ENCODE results near the gene ADAMTSL3.

Gene ADAMTSL3

DNA sequence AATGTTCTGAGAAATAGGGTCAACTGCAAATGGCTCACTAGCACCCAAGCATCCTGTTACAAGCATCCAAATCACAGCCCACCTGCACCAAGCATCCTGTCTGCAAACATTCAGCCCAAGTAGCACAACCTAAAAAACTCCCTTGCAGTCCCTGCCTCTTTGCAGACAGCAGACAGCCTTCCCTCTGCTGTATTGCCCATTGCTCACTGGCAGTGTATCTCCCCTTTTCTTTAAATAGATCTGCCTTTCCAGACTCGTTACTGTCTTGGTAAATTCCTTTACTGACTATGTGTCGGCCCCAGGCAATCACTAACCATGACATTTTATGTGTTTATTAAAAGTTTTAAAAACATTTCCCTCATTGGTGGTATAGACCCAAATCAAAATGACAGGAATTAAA is 155.4 kb downstream of the ADAMTSL3 start:
- H3K9ac ChIP-seq (ENCODE audit: low read length), result no peak overlapping the region
- no peak overlapping the region for H3K27ac ChIP-seq (ENCODE audit: low read length)
- peaks cover 6% of the 10 kb centered on the region for H3K9me3 ChIP-seq (ENCODE audit: control insufficient read depth, low read depth, low read length)
- H3K36me3 ChIP-seq (ENCODE audit: control insufficient read depth, low read depth, low read length), result no peaks in the 10 kb centered on the region
- no peak overlapping the region for H3K4me3 ChIP-seq (ENCODE audit: low read length)
- H3K4me1 ChIP-seq (ENCODE audit: control insufficient read depth, low read depth, low read length), result no peaks in the 10 kb centered on the region
- H3K27me3 ChIP-seq (ENCODE audit: control insufficient read depth, insufficient read depth, low read length), result no peaks in the 10 kb centered on the region

DNA sequence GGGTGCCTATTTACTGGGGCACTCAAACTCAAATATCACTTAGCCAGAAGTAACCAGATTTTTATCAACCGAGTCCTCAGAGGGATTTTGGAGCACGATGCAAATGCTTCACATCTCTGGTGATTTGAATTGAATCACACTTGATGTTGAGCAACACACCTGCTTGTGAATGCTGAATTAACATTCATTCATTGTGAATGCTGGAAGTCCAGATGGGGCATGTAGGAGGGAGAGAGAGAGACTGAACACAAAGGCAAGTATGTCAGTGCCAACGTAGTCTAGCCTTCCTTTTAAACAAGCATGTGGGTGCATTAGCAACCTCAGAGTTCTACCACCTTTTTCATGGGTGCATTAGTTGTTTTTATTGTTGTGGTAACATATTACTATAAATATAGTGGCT is 156.2 kb downstream of the ADAMTSL3 start:
- no peaks in the 10 kb centered on the region for H3K36me3 ChIP-seq (ENCODE audit: control insufficient read depth, low read depth, low read length)
- no peak overlapping the region for H3K9ac ChIP-seq (ENCODE audit: low read length)
- peaks cover 6% of the 10 kb centered on the region for H3K9me3 ChIP-seq (ENCODE audit: control insufficient read depth, low read depth, low read length)
- no peaks in the 10 kb centered on the region for H3K27me3 ChIP-seq (ENCODE audit: control insufficient read depth, insufficient read depth, low read length)
- no peak overlapping the region for H3K4me3 ChIP-seq (ENCODE audit: low read length)
- no peak overlapping the region for H3K27ac ChIP-seq (ENCODE audit: low read length)
- no peaks in the 10 kb centered on the region for H3K4me1 ChIP-seq (ENCODE audit: control insufficient read depth, low read depth, low read length)

DNA sequence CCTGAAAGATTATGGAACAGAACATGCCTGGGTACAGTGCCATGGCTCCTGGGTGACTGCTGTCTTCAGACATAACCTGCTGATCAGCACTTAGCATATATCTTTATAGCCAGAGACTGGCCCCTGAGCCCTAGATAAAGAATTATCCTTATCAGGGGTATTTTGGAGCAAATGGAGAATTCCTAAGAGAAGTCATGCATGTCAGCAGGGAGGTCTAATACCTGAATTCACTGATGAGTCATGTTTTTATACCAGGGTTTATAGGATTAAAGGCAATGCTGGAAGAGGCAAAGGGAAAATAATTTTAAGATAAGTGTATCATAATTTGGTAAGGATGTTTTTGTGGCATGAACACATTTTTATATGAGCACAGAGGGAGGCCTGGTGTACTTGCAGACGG is 159.8 kb downstream of the ADAMTSL3 start:
- Histone ChIP-seq H3K9me3 (ENCODE audit: control insufficient read depth, low read depth, low read length) (no peaks in the 10 kb centered on the region), H3K36me3 (ENCODE audit: control insufficient read depth, low read depth, low read length) (no peaks in the 10 kb centered on the region), H3K9ac (ENCODE audit: low read length) (no peak overlapping the region), H3K27ac (ENCODE audit: low read length) (no peak overlapping the region), H3K4me1 (ENCODE audit: control insufficient read depth, low read depth, low read length) (no peaks in the 10 kb centered on the region), H3K4me3 (ENCODE audit: low read length) (no peak overlapping the region), H3K27me3 (ENCODE audit: control insufficient read depth, insufficient read depth, low read length) (no peaks in the 10 kb centered on the region)

DNA sequence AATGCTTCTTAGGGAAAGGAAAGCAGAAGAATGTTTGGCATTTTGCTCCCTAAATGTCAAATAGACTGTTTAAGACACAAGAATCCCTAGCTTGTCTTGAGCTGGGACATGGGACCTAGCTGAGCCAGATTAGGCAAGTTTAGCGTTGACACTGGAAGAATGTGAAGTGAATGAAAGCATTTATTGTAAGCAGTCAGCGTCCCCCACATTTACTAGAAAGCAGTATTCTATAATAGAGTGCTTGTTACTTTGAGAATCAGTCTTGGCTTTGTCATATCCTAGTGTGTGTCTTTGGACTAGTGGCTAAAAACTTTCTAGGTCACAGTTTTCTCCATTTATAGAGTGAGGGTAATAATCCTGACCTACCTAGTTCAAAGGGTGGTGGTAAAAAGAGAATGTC is 161.6 kb downstream of the ADAMTSL3 start:
- H3K36me3 ChIP-seq (ENCODE audit: control insufficient read depth, low read depth, low read length), result no peaks in the 10 kb centered on the region
- no peak overlapping the region for H3K4me3 ChIP-seq (ENCODE audit: low read length)
- no peaks in the 10 kb centered on the region for H3K4me1 ChIP-seq (ENCODE audit: control insufficient read depth, low read depth, low read length)
- no peak overlapping the region for H3K27ac ChIP-seq (ENCODE audit: low read length)
- no peak overlapping the region for H3K9ac ChIP-seq (ENCODE audit: low read length)
- no peaks in the 10 kb centered on the region for H3K27me3 ChIP-seq (ENCODE audit: control insufficient read depth, insufficient read depth, low read length)
- H3K9me3 ChIP-seq (ENCODE audit: control insufficient read depth, low read depth, low read length), result no peaks in the 10 kb centered on the region

DNA sequence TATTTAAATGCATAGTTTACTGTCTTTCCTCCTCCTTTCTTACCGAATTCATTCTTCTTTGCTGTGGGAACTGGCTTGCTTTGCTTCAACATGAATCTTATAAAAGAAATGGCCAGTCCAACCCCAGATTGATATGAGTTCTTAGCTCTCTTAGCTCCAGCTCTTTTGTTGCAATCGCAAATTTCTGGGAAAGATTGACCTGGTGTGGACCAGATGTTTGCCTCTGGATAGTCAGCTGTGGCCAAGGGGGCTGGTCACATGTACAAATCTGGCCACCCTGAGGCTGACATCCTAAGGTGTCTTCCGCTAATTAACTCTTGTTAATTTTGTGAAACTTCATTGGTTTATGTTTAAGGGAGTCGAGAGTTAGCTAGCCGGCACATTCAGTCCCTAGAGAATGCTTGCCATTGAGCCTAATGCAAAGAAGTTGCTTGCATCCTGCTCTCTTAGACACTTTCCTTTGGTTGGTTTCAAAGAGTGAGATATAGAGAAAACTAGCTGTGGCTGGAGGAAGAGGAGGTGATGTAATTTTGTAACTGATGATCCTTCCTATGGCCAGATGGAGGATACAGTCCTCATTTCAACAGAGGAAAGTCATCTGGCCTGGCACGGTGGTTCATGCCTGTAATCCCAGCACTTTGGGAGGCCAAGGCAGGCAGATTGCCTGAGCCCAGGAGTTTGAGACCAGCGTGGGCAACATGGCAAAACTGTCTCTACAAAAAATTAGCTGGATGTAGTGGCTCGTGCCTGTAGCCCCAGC is 162.4 kb downstream of the ADAMTSL3 start:
- Histone ChIP-seq H3K4me1 (ENCODE audit: control insufficient read depth, low read depth, low read length) (no peaks in the 10 kb centered on the region), H3K36me3 (ENCODE audit: control insufficient read depth, low read depth, low read length) (no peaks in the 10 kb centered on the region), H3K27me3 (ENCODE audit: control insufficient read depth, insufficient read depth, low read length) (no peaks in the 10 kb centered on the region)

DNA sequence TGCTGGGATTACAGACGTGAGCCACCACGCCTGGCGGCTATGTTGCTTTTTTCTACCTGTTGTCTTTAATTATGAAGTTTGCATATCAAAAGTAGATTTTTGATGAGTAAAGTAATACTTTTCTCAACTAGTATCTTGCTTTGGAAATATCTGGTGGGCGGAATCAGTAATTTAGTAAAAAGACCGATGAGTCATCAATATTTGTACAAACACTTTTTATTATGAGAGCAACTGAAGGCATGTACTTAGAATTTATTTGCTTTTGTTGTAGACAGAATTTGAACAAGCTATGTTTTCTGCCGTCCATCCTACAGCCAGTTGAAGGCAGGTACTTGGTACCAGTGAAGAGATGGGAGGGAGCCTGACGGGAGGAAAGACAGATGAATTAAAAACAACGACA is 164.7 kb downstream of the ADAMTSL3 start:
- H3K27me3 ChIP-seq (ENCODE audit: control insufficient read depth, insufficient read depth, low read length), result no peaks in the 10 kb centered on the region
- no peaks in the 10 kb centered on the region for H3K36me3 ChIP-seq (ENCODE audit: control insufficient read depth, low read depth, low read length)
- H3K9ac ChIP-seq (ENCODE audit: low read length), result no peak overlapping the region
- H3K4me3 ChIP-seq (ENCODE audit: low read length), result no peak overlapping the region
- H3K4me1 ChIP-seq (ENCODE audit: control insufficient read depth, low read depth, low read length), result no peaks in the 10 kb centered on the region
- H3K27ac ChIP-seq (ENCODE audit: low read length), result no peak overlapping the region
- no peaks in the 10 kb centered on the region for H3K9me3 ChIP-seq (ENCODE audit: control insufficient read depth, low read depth, low read length)

More for the DNA sequence above, 162.4 kb downstream of the ADAMTSL3 start:
- Histone ChIP-seq H3K9ac (ENCODE audit: low read length) (no peak overlapping the region), H3K4me3 (ENCODE audit: low read length) (no peak overlapping the region), H3K9me3 (ENCODE audit: control insufficient read depth, low read depth, low read length) (no peaks in the 10 kb centered on the region), H3K27ac (ENCODE audit: low read length) (no peak overlapping the region)

DNA sequence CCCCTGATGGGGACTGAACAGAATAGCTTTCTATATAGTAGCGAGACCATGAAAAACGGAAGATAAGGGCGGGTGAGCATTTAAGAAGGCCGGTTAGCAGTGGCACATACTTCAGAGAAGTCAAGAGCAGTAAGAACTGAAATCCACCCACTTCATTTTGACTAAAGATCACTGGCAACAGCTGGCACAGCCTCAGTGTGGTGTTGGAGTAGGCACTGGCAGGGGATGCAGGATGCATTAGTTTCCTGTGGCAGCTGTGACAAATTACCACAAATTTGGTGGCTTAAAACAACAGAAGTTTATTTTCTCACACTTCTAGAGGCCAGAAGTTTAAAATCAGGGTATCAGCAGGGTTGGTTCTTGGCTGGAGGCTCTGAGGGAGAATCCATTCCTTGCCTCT is 176.5 kb downstream of the ADAMTSL3 start:
- H3K27me3 ChIP-seq (ENCODE audit: control insufficient read depth, insufficient read depth, low read length), result no peaks in the 10 kb centered on the region
- H3K9me3 ChIP-seq (ENCODE audit: control insufficient read depth, low read depth, low read length), result no peaks in the 10 kb centered on the region
- H3K36me3 ChIP-seq (ENCODE audit: control insufficient read depth, low read depth, low read length), result no peaks in the 10 kb centered on the region
- no peak overlapping the region for H3K9ac ChIP-seq (ENCODE audit: low read length)
- H3K4me1 ChIP-seq (ENCODE audit: control insufficient read depth, low read depth, low read length), result no peaks in the 10 kb centered on the region
- H3K4me3 ChIP-seq (ENCODE audit: low read length), result no peak overlapping the region
- no peak overlapping the region for H3K27ac ChIP-seq (ENCODE audit: low read length)

DNA sequence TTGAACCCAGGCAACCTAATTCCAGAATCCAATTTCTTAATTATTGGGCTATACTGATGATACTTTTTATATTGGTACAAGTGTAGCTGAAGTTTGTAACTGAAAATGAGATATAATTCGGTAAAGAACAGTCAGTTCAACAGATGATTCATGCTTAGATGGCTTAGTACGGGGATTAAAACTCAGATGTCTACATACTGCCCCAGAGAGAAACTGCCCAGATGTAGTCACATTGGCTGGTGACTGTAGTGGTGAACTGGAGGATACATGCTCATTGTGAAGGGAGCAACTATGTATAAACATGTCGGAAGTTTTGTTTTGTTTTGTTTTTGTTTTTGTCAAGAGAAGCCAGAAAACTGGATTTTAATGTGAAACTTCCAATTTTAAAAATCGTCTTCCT is 179.6 kb downstream of the ADAMTSL3 start:
- Histone ChIP-seq H3K9ac (ENCODE audit: low read length) (no peak overlapping the region), H3K36me3 (ENCODE audit: control insufficient read depth, low read depth, low read length) (no peaks in the 10 kb centered on the region), H3K9me3 (ENCODE audit: control insufficient read depth, low read depth, low read length) (no peaks in the 10 kb centered on the region), H3K27ac (ENCODE audit: low read length) (no peak overlapping the region), H3K4me1 (ENCODE audit: control insufficient read depth, low read depth, low read length) (no peaks in the 10 kb centered on the region), H3K27me3 (ENCODE audit: control insufficient read depth, insufficient read depth, low read length) (no peaks in the 10 kb centered on the region), H3K4me3 (ENCODE audit: low read length) (no peak overlapping the region)

DNA sequence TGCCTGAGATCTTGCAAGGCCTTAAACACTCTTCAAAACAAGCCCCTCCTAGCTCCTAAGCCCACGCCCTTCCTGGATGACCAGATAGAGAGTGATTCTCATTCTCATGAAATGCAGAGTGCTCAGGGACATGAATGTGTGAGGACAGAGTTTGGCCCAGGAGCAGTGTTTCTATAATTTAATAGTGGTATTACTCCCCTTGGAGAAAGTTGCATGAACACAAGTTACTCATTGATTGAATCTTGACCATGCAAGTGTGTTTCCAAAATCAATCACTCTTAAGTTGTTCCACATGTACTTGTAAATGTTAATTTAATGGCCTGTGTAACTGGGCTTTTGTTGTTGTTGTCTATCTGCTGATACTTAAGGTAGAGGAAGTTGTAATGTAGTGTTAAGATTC is 181.6 kb downstream of the ADAMTSL3 start:
- no peak overlapping the region for H3K9ac ChIP-seq (ENCODE audit: low read length)
- H3K4me1 ChIP-seq (ENCODE audit: control insufficient read depth, low read depth, low read length), result no peaks in the 10 kb centered on the region
- H3K36me3 ChIP-seq (ENCODE audit: control insufficient read depth, low read depth, low read length), result no peaks in the 10 kb centered on the region
- H3K9me3 ChIP-seq (ENCODE audit: control insufficient read depth, low read depth, low read length), result no peaks in the 10 kb centered on the region
- no peak overlapping the region for H3K27ac ChIP-seq (ENCODE audit: low read length)
- H3K27me3 ChIP-seq (ENCODE audit: control insufficient read depth, insufficient read depth, low read length), result no peaks in the 10 kb centered on the region
- H3K4me3 ChIP-seq (ENCODE audit: low read length), result no peak overlapping the region

DNA sequence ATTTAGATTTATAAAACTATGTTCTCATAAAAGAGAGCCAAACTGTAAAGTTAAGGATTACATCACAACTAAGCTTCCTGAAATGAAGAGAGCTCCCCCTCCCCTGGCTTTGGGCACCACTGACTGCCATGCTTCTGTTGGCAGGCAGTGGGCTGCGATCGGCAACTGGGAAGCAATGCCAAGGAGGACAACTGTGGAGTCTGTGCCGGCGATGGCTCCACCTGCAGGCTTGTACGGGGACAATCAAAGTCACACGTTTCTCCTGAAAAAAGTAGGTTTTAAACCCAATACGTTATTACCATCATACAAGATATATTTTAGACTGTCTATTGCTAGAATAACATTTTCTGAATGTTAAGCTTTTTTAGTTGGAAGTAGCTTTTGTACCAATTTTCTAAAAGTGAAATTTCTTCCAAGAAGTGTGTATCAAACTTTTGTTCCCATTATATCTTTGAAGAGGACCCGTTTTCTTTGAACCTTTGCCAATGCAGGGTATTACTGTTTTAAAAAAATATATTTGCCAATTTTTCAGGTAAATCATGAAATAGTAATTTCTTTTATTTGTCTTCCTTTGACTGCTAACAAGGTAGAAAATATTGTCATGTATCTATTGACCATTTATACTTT is 184.1 kb downstream of the ADAMTSL3 start:
- Histone ChIP-seq H3K27ac (ENCODE audit: low read length) (no peak overlapping the region), H3K36me3 (ENCODE audit: control insufficient read depth, low read depth, low read length) (no peaks in the 10 kb centered on the region), H3K9ac (ENCODE audit: low read length) (no peak overlapping the region), H3K4me3 (ENCODE audit: low read length) (no peak overlapping the region), H3K9me3 (ENCODE audit: control insufficient read depth, low read depth, low read length) (no peaks in the 10 kb centered on the region), H3K4me1 (ENCODE audit: control insufficient read depth, low read depth, low read length) (no peaks in the 10 kb centered on the region), H3K27me3 (ENCODE audit: control insufficient read depth, insufficient read depth, low read length) (no peaks in the 10 kb centered on the region)

DNA sequence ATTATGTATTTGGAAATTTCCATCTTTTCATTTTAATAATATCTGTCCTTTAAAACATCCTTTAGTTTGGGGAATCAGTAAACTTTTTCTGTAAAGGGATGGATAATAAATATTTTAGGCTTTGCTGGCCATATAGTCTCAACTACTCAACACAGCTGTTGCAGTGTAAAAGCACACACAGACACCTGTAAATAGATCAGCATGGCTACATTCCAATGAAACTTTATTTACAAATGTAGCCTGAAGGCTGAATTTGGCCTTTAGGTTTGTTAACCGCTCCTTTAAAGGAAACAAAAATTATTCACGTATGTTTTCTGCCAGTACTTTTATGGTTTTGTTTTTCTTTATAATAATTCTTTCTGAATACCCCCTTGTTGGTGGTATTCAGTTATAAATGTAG is 184.8 kb downstream of the ADAMTSL3 start:
- H3K4me1 ChIP-seq (ENCODE audit: control insufficient read depth, low read depth, low read length), result no peaks in the 10 kb centered on the region

DNA sequence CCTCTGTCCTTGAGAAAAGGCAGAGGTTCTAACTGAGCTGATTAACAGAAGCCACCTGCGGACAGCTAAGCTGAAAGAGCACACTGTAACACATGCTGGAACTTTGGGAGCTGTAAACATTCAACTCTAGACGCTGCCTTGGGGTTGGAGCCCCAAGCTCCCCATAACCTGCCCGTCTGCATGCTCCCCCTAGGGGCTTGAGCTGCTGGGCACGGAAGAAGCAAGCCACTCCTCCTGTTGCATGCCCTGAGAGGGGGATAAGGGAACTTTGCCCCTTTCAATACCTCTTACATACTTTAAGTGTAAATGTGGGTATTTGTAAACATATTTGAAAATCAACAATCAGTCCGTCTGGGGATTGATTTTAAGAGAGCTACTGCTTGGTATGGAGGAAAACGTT is 188.4 kb downstream of the ADAMTSL3 start:
- H3K27me3 ChIP-seq (ENCODE audit: control insufficient read depth, insufficient read depth, low read length), result no peaks in the 10 kb centered on the region
- no peak overlapping the region for H3K4me3 ChIP-seq (ENCODE audit: low read length)
- no peak overlapping the region for H3K9ac ChIP-seq (ENCODE audit: low read length)
- no peak overlapping the region for H3K27ac ChIP-seq (ENCODE audit: low read length)
- no peaks in the 10 kb centered on the region for H3K4me1 ChIP-seq (ENCODE audit: control insufficient read depth, low read depth, low read length)
- no peaks in the 10 kb centered on the region for H3K9me3 ChIP-seq (ENCODE audit: control insufficient read depth, low read depth, low read length)
- no peaks in the 10 kb centered on the region for H3K36me3 ChIP-seq (ENCODE audit: control insufficient read depth, low read depth, low read length)

More for the DNA sequence above, 184.8 kb downstream of the ADAMTSL3 start:
- no peak overlapping the region for H3K9ac ChIP-seq (ENCODE audit: low read length)
- H3K4me3 ChIP-seq (ENCODE audit: low read length), result no peak overlapping the region
- H3K9me3 ChIP-seq (ENCODE audit: control insufficient read depth, low read depth, low read length), result no peaks in the 10 kb centered on the region
- no peaks in the 10 kb centered on the region for H3K27me3 ChIP-seq (ENCODE audit: control insufficient read depth, insufficient read depth, low read length)
- no peak overlapping the region for H3K27ac ChIP-seq (ENCODE audit: low read length)
- no peaks in the 10 kb centered on the region for H3K36me3 ChIP-seq (ENCODE audit: control insufficient read depth, low read depth, low read length)
